OCI-LY1 (cell line): ENCODE data around the gene CSGALNACT2.

ENCODE experiments used
- H2AFZ ChIP-seq: fragments of 200-600 bp; sonication (generic), shearing (Covaris generic); 2 replicates; pipeline ENCODE4 v1.6.0; 2014; ENCODE audit warnings: antibody characterized with exemption, mild to moderate bottlenecking, low read length
- H3F3A ChIP-seq: fragments of 200-600 bp; sonication (generic), shearing (Covaris generic); 2 replicates; pipeline ENCODE4 v1.6.0; 2014; ENCODE audit warnings: mild to moderate bottlenecking, antibody characterized with exemption, low read length, moderate library complexity; ENCODE audit not compliant: insufficient read depth
- H3K27ac ChIP-seq: fragments of 200-600 bp; sonication (generic); 2 replicates; pipeline ENCODE4 v1.5.1; 2014; ENCODE audit warnings: low read length, mixed run types, mild to moderate bottlenecking, low read depth; ENCODE audit not compliant: poor library complexity, severe bottlenecking
- H3K27me3 ChIP-seq: fragments of 200-600 bp; sonication (generic); 2 replicates; pipeline ENCODE4 v1.6.0; 2014; ENCODE audit warnings: antibody characterized with exemption, mild to moderate bottlenecking, low read length, moderate library complexity; ENCODE audit not compliant: insufficient read depth
- H3K36me3 ChIP-seq: fragments of 200-600 bp; sonication (generic); 2 replicates; pipeline ENCODE4 v1.6.1; 2014; ENCODE audit warnings: mild to moderate bottlenecking, antibody characterized with exemption, low read length, moderate library complexity, mixed read lengths; ENCODE audit not compliant: insufficient read depth
- H3K4me1 ChIP-seq: fragments of 200-600 bp; sonication (generic); 2 replicates; pipeline ENCODE4 v1.5.1; 2014; ENCODE audit warnings: mild to moderate bottlenecking, low read length, moderate library complexity; ENCODE audit not compliant: insufficient read depth, severe bottlenecking
- H3K4me2 ChIP-seq: fragments of 200-600 bp; sonication (generic), shearing (Covaris generic); 2 replicates; pipeline ENCODE4 v1.6.1; 2014; ENCODE audit warnings: low read length
- H3K4me3 ChIP-seq: fragments of 200-600 bp; sonication (generic); 2 replicates; pipeline ENCODE4 v1.5.1; 2014; ENCODE audit warnings: low read length, low read depth, mild to moderate bottlenecking, mixed read lengths; ENCODE audit not compliant: poor library complexity, severe bottlenecking
- H3K79me2 ChIP-seq: fragments of 200-600 bp; shearing (Covaris generic); 2 replicates; pipeline ENCODE4 v1.6.1; 2016; ENCODE audit warnings: mixed run types, low read length, mixed read lengths; ENCODE audit not compliant: insufficient read depth
- H3K9ac ChIP-seq: fragments of 200-600 bp; sonication (generic), shearing (Covaris generic); 2 replicates; pipeline ENCODE4 v1.6.1; 2014; ENCODE audit warnings: mild to moderate bottlenecking, low read length, mixed read lengths
- H3K9me2 ChIP-seq: fragments of 200-600 bp; sonication (generic), shearing (Covaris generic); 2 replicates; pipeline ENCODE4 v1.6.1; 2014; ENCODE audit warnings: low read depth, mild to moderate bottlenecking, low read length, mixed read lengths
- H3K9me3 ChIP-seq: fragments of 200-600 bp; shearing (Covaris generic); 2 replicates; pipeline ENCODE4 v1.6.1; 2014; ENCODE audit warnings: low read length, mixed read lengths
- H4K20me1 ChIP-seq: fragments of 200-600 bp; sonication (generic), shearing (Covaris generic); 2 replicates; pipeline ENCODE4 v1.6.0; 2016; ENCODE audit warnings: mild to moderate bottlenecking, low read length; ENCODE audit not compliant: insufficient read depth
- EZH2 ChIP-seq: fragments of 200-600 bp; sonication (generic), shearing (Covaris generic); IDR thresholded peaks from 2 replicates; pipeline ENCODE4 v1.8.0; 2017; ENCODE audit warnings: borderline replicate concordance, mixed run types, mild to moderate bottlenecking, antibody characterized with exemption, low read length, moderate library complexity, mixed read lengths
- TF ChIP-seq, protein P1 (sequence below): fragments of 200-600 bp; sonication (generic), shearing (Covaris generic); IDR thresholded peaks from 2 replicates; pipeline ENCODE4 v1.5.1; 2017; ENCODE audit warnings: mild to moderate bottlenecking, antibody characterized with exemption, low read length, moderate library complexity, mixed read lengths

CSGALNACT2 gene

DNA sequence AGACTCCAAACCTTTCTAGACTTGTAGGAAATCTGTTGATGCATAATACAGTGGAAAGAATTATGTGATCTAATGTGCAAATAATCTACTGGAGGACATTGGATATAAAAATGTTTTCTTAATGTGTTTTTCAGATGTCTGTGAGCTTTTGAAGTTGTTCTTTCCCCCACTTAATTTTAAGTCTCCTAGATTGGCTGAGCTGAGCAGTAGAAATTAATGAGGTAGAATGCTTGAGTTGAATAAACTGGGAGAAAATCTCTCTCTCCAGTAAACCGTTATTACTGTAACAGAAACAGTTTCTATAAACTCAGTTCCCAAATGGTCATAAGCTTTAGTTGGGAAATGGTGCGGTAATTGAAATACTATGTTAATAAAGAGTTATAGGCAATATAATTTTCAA, 15.7 kb downstream of the CSGALNACT2 start:
- TF ChIP-seq, protein P1, sequence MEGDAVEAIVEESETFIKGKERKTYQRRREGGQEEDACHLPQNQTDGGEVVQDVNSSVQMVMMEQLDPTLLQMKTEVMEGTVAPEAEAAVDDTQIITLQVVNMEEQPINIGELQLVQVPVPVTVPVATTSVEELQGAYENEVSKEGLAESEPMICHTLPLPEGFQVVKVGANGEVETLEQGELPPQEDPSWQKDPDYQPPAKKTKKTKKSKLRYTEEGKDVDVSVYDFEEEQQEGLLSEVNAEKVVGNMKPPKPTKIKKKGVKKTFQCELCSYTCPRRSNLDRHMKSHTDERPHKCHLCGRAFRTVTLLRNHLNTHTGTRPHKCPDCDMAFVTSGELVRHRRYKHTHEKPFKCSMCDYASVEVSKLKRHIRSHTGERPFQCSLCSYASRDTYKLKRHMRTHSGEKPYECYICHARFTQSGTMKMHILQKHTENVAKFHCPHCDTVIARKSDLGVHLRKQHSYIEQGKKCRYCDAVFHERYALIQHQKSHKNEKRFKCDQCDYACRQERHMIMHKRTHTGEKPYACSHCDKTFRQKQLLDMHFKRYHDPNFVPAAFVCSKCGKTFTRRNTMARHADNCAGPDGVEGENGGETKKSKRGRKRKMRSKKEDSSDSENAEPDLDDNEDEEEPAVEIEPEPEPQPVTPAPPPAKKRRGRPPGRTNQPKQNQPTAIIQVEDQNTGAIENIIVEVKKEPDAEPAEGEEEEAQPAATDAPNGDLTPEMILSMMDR, result no peak
- TF ChIP-seq EZH2, result no peak
- Histone ChIP-seq H3K36me3 (no peaks in the 10 kb centered on the region), H3K4me1 (no peaks in the 10 kb centered on the region), H2AFZ (no peak overlapping the region), H3K4me2 (no peak overlapping the region), H3K79me2 (peaks cover 3% of the 10 kb centered on the region; the same call in 1 of the 2 replicates), H3K4me3 (no peak overlapping the region), H3K27ac (no peak overlapping the region), H3K9ac (no peak overlapping the region), H3K27me3 (no peaks in the 10 kb centered on the region), H4K20me1 (no peaks in the 10 kb centered on the region), H3K9me3 (0 out of 2 replicates have a peak, but pooled peaks cover 2% of the 10 kb centered on the region), H3K9me2 (no peaks in the 10 kb centered on the region), H3F3A (no peaks in the 10 kb centered on the region)

DNA sequence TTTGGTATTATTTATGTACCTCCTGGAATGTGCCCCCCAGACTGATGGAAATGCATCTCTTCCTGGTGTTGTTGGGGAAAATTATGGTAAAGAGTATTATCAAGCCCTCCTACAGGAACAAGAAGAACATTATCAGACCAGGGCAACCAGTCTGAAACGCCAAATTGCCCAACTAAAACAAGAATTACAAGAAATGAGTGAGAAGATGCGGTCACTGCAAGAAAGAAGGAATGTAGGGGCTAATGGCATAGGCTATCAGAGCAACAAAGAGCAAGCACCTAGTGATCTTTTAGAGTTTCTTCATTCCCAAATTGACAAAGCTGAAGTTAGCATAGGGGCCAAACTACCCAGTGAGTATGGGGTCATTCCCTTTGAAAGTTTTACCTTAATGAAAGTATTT, 17.0 kb downstream of the CSGALNACT2 start:
- Histone ChIP-seq H2AFZ (no peak overlapping the region), H3K36me3 (no peaks in the 10 kb centered on the region), H4K20me1 (no peaks in the 10 kb centered on the region), H3K4me3 (no peak overlapping the region), H3F3A (no peaks in the 10 kb centered on the region), H3K9me3 (0 out of 2 replicates have a peak, but pooled peaks cover under 1% of the 10 kb centered on the region), H3K4me2 (no peak overlapping the region), H3K4me1 (no peaks in the 10 kb centered on the region), H3K9ac (no peak overlapping the region), H3K9me2 (no peaks in the 10 kb centered on the region), H3K27me3 (no peaks in the 10 kb centered on the region), H3K27ac (no peak overlapping the region), H3K79me2 (peaks cover 3% of the 10 kb centered on the region; the same call in 1 of the 2 replicates)
- TF ChIP-seq, protein P1, result no peak
- no peak for TF ChIP-seq EZH2

DNA sequence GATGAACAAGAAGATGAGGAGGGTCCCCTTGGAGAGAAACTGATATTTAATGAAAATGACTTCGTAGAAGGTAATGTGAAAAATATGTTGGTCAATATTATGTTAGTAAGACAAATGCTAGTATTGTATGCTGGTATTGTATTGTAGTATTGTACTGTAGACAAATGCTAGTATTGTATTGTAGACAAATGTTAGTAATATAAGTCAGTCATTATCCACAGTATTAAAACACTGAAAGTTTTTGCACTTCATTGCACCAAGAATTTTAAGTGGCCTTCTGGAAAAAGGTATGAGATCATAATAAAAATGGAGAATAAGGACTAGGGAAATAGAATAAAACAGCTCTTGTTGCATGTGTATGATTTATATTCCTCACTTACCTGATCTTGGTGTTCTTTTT, 17.5 kb downstream of the CSGALNACT2 start:
- no peak overlapping the region for H2AFZ ChIP-seq
- no peak overlapping the region for H3K4me3 ChIP-seq
- H3K9me3 ChIP-seq, result no peaks in the 10 kb centered on the region
- H3K4me2 ChIP-seq, result no peak overlapping the region
- peaks cover 3% of the 10 kb centered on the region; the same call in 1 of the 2 replicates for H3K79me2 ChIP-seq
- no peaks in the 10 kb centered on the region for H3K4me1 ChIP-seq
- H3F3A ChIP-seq, result no peaks in the 10 kb centered on the region
- no peaks in the 10 kb centered on the region for H4K20me1 ChIP-seq
- no peaks in the 10 kb centered on the region for H3K36me3 ChIP-seq
- H3K27me3 ChIP-seq, result no peaks in the 10 kb centered on the region
- H3K9me2 ChIP-seq, result no peaks in the 10 kb centered on the region
- TF ChIP-seq, protein P1, result no peak
- TF ChIP-seq EZH2, result no peak
- H3K27ac ChIP-seq, result no peak overlapping the region
- no peak overlapping the region for H3K9ac ChIP-seq
